Heart left ventricle (tissue), 16 donors: Measurements from ENCODE around the gene TICAM2. TPM values are rescaled to one million over a fixed set of nuclear protein-coding genes. Genes with fewer than 3 reads are reported as not detected.
A peak's percentile ranks its signal among the peaks of the same experiment; 100 is the strongest.

ENCODE experiments used
- ATAC-seq, 4 donors: fragments of 200-7000 bp; cut with Tn5 transposase; one replicate each; pipeline ENCODE4 v1.9.1; 2020 to 2022; ENCODE audit warnings: moderate library complexity in 4 of 4, mild to moderate bottlenecking in 3 of 4, moderate number of reproducible peaks in 1 of 4
- DNase-seq, 5 donors: peaks; one replicate each; pipeline ENCODE4 v3.0.0-alpha.2; 2020
- H3K27ac ChIP-seq, 12 donors: fragments of 200-600 bp; sonication (generic) in 4 of 12; one replicate each; pipeline versions ENCODE4 v1.5.0 to v1.8.0; 2016 to 2022; ENCODE audit warnings: mild to moderate bottlenecking in 2 of 12
- H3K27me3 ChIP-seq, 9 donors: fragments of 200-600 bp; sonication (generic) in 2 of 9; one replicate each; pipeline versions ENCODE4 v1.5.1 to v1.8.0; 2016 to 2022; ENCODE audit warnings: mild to moderate bottlenecking in 3 of 9
- H3K36me3 ChIP-seq, 9 donors: fragments of 200-600 bp; sonication (generic) in 2 of 9; one replicate each; pipeline versions ENCODE4 v1.5.0 to v1.8.0; 2018 to 2022; ENCODE audit warnings: mild to moderate bottlenecking in 2 of 9
- H3K4me1 ChIP-seq, 12 donors: fragments of 200-600 bp; sonication (generic) in 4 of 12; one replicate each; pipeline versions ENCODE4 v1.5.0 to v1.8.0; 2016 to 2022; ENCODE audit warnings: mild to moderate bottlenecking in 3 of 12
- H3K4me3 ChIP-seq, 12 donors: fragments of 200-600 bp; sonication (generic) in 4 of 12; one replicate each; pipeline versions ENCODE4 v1.5.0 to v1.8.0; 2017 to 2022; ENCODE audit warnings: mild to moderate bottlenecking in 9 of 12, moderate library complexity in 4 of 12
- H3K9me3 ChIP-seq, 12 donors: fragments of 200-600 bp; sonication (generic) in 4 of 12; one replicate each; pipeline versions ENCODE4 v1.5.0 to v1.8.0; 2016 to 2022; ENCODE audit warnings: mild to moderate bottlenecking in 1 of 12
- POLR2A ChIP-seq, 2 donors: fragments of 450-650 bp; IDR thresholded peaks; one replicate each; pipeline ENCODE4 v1.6.1; 2017; ENCODE audit warnings: antibody characterized with exemption in 2 of 2, mild to moderate bottlenecking in 2 of 2, moderate library complexity in 2 of 2
- WGBS, 4 donors: extraction: QIAGEN DNeasy Blood & Tissue Kit in 2 of 4; methylation state at CpG; one replicate each; pipeline versions ENCODE4 v1.1.5 to v1.1.7; 2013 to 2018; 5-methylcytosine and 5-hydroxymethylcytosine counted together
- intact Hi-C, 10 donors: fragments of 100-400 bp; cut with DNase I; formaldehyde crosslinking; loops; one replicate each; pipeline versions ENCODE4 v1.11.1 to v1.14.2; 2022
- polyA plus RNA-seq, 2 donors: library from polyadenylated mRNA; stranded (reverse); fragments of 200-250 nt; gene quantifications; one replicate each; pipeline ENCODE4 v1.2.3, GENCODE V29; 2013
- total RNA-seq, 9 donors: library from RNA; depleted of rRNA in 2 of 9; stranded (reverse); fragments of >200 nt in 2 of 9; fragmentation: NEBNext Ultra II Directional in 3 of 9; extraction: Animal tissue kit (Norgen Biotek cat#: 25700) in 3 of 9; gene quantifications; one replicate each; pipeline versions ENCODE4 v1.1.0 to v1.2.4, GENCODE V29; 2016 to 2023
- TF ChIP-seq, protein P1 (sequence below), 12 donors: fragments of 200-600 bp; sonication (generic) in 4 of 12; IDR thresholded peaks; one replicate each; pipeline versions ENCODE4 v1.5.0 to v1.8.0; 2018 to 2022; ENCODE audit warnings: antibody characterized with exemption in 12 of 12, mild to moderate bottlenecking in 5 of 12
- donor health status: ischemic (EF 13 %, LVEDD 7.1; RV severe dilation, severe dysfunction).
- donor health status: healthy with polysubstance abuse.
- donor health status: DM: no; HTN: yes; CAD: no.
- donor health status: DM: no; HTN: no; CAD: no.
- donor health status: ischemic (EF 25% LVEDD 6.9; RV normal size, moderate dysfunction).
- donor health status: ischemic (EF 25% LVEDD 5.7; RV mildly dilated, moderate dysfunction).
- donor health status: healthy.
- donor health status: DM: yes; HTN: yes; CAD: no.
- donor health status: ischemic (EF 35%, LVEDD 5.7; RV mildly dilated, moderate dysfunction).
- donor health status: nonischemic (EF 11% LVEDD 7.7; RV severe dilation, severe dysfunction).
- donor health status: DM: yes; HTN: yes; CAD: no.
- donor health status: PGD.
- donor health status: ischemic (EF 29% LVEDD 5.4; RV normal size, mild dysfunction).
- donor health status: nonischemic (EF 23%, LVEDD 6.1; RV moderate dilation, normal function).

The TICAM2 gene
- total and polyA plus RNA-seq, 11 donors, result 0.75 to 4.1 (median 1.9) TPM

GRCh38 chr5:115627295-115627865 is 25.1 kb upstream of the TICAM2 start:
- intact Hi-C loops, result loop anchor here in 5 of 10 donors (2.0 to 10.0 kb wide), 3 partner anchors 83 to 215 kb away; partner anchors contain the start of genes AP3S1 (in 4 of the 5), ATG12 (in 4 of the 5) and FEM1C (in 2 of the 5)
- TF ChIP-seq, protein P1, sequence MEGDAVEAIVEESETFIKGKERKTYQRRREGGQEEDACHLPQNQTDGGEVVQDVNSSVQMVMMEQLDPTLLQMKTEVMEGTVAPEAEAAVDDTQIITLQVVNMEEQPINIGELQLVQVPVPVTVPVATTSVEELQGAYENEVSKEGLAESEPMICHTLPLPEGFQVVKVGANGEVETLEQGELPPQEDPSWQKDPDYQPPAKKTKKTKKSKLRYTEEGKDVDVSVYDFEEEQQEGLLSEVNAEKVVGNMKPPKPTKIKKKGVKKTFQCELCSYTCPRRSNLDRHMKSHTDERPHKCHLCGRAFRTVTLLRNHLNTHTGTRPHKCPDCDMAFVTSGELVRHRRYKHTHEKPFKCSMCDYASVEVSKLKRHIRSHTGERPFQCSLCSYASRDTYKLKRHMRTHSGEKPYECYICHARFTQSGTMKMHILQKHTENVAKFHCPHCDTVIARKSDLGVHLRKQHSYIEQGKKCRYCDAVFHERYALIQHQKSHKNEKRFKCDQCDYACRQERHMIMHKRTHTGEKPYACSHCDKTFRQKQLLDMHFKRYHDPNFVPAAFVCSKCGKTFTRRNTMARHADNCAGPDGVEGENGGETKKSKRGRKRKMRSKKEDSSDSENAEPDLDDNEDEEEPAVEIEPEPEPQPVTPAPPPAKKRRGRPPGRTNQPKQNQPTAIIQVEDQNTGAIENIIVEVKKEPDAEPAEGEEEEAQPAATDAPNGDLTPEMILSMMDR (IDR thresholded peaks at IDR 0.05), result no peak
- no peak for TF ChIP-seq POLR2A (IDR thresholded peaks at IDR 0.05)
- Histone ChIP-seq H3K27me3 (no peaks in the 10 kb centered on the region), H3K27ac (no peak overlapping the region), H3K4me3 (no peak overlapping the region), H3K36me3 (peaks cover 0 to 5% (median 0%) of the 10 kb centered on the region in 9 donors), H3K9me3 (no peaks in the 10 kb centered on the region), H3K4me1 (peaks cover 13 to 36% (median 28%) of the 10 kb centered on the region in 12 donors)
- ATAC-seq (no peak), DNase-seq (no peak)
- 71 to 92% (median 86%) methylated on average over 5 of the region's 5 CpGs for WGBS, 4 donors

GRCh38 chr5:115626445-115626823 is 24.2 kb upstream of the TICAM2 start:
- TF ChIP-seq, protein P1 (IDR thresholded peaks at IDR 0.05), result no peak
- no peak for TF ChIP-seq POLR2A (IDR thresholded peaks at IDR 0.05)
- H3K27ac ChIP-seq, result peak overlapping the region; percentile 19 to 99 (median 94)
- H3K9me3 ChIP-seq, result no peaks in the 10 kb centered on the region
- H3K36me3 ChIP-seq, result peaks cover 0 to 6% (median 0%) of the 10 kb centered on the region in 9 donors
- H3K4me1 ChIP-seq, result peaks cover 13 to 45% (median 37%) of the 10 kb centered on the region in 12 donors
- no peaks in the 10 kb centered on the region for H3K27me3 ChIP-seq
- DNase-seq (no peak), ATAC-seq (peak; percentile 10 to 39 (median 18))
- 0 to 1% (median 0%) methylated on average over 9 of the region's 9 CpGs for whole genome bisulfite sequencing, 4 donors
- intact Hi-C loops, result loop anchor here in 5 of 10 donors (2.0 to 10.0 kb wide), 3 partner anchors 82 to 216 kb away; partner anchors contain the start of genes AP3S1 (in 4 of the 5), ATG12 (in 4 of the 5) and FEM1C (in 2 of the 5)
- H3K4me3 ChIP-seq, result peak overlapping the region; percentile 50 to 98 (median 84)

DNA sequence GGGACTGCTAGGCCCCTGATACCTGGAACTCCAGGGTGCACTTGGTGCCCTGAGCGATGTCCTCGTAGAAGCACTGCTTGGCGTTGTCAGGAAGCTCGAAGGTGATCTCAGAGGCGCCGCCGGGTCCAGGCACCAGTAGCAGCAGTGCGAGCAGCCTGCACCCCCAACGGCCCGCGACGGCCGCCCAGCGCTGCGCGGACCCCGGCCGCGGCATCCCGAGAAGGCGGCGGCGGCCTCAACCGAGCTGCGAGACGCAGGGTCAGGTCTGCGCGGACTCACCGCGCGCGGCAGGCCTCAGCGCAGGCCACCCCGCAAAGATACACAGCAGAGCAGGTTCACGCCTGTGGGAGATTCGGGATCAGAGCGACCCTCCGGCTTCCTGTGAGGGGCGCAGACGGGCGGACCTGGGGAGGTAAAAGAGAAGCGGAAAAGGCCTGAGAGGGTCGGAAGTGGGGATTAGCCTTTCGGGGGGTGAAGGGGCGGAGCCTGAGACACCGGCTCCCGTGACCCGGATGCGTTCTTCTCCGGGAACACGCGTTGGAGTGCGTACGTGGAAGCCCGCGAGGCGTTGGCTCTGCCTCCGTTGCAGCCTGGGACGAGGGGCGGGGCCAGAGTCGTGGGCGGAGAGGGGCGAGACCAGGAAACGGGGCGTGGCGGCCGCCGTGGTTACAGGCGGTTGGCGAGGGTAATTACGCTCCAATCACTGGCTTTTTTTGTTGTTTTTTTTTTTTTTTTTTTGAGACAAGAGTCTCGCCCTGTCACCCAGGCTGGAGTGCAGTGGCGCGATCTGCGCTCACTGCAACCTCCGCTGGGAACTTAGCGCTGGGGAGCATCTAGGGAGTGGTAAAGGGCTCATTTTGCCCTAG is 23.5 kb upstream of the TICAM2 start, which contains the start of gene TMED7:
Gene TMED7 (minus strand): TSS at position 458 of the 866 bp plus-strand sequence. CDS start 244 bp downstream, at position 214.
- peak within 1 kb of the TSS; percentile 79 to 99 (median 94) for H3K27ac ChIP-seq
- intact Hi-C loops, result loop anchor here in 5 of 10 donors (2.0 to 10.0 kb wide), 3 partner anchors 81 to 216 kb away; partner anchors contain the start of genes AP3S1 (in 4 of the 5), ATG12 (in 4 of the 5) and FEM1C (in 2 of the 5)
- H3K4me3 ChIP-seq, result peak within 1 kb of the TSS; percentile 65 to 98 (median 84)

More for the DNA sequence above, 23.5 kb upstream of the TICAM2 start, which contains the start of gene TMED7:
- ATAC-seq, result peak; percentile 99 to 100 (median 99)
- DNase-seq, result peak; percentile 100
- no peaks in the 10 kb centered on the region for H3K27me3 ChIP-seq
- peaks cover 0 to 9% (median 0%) of the 10 kb centered on the region in 9 donors for H3K36me3 ChIP-seq
- WGBS, 4 donors, result 0 to 1% (median 1%) methylated on average over 32 to 77 of the region's 77 CpGs
- peaks cover 13 to 50% (median 39%) of the 10 kb centered on the region in 12 donors for H3K4me1 ChIP-seq
- TF ChIP-seq, protein P1 (IDR thresholded peaks at IDR 0.05), result peak in 3 of 12 donors; percentile 5 to 20 (median 13)
- peak; percentile 39 to 97 for TF ChIP-seq POLR2A (IDR thresholded peaks at IDR 0.05)
- H3K9me3 ChIP-seq, result no peaks in the 10 kb centered on the region
